Measurements from ENCODE around the gene NRXN3. TPM values are rescaled to one million over a fixed set of nuclear protein-coding genes. Genes with fewer than 3 reads are reported as not detected.

Gene NRXN3
- total and polyA plus RNA-seq, 2 experiments from 2014 or later, result 0.08 to 0.11 TPM

DNA sequence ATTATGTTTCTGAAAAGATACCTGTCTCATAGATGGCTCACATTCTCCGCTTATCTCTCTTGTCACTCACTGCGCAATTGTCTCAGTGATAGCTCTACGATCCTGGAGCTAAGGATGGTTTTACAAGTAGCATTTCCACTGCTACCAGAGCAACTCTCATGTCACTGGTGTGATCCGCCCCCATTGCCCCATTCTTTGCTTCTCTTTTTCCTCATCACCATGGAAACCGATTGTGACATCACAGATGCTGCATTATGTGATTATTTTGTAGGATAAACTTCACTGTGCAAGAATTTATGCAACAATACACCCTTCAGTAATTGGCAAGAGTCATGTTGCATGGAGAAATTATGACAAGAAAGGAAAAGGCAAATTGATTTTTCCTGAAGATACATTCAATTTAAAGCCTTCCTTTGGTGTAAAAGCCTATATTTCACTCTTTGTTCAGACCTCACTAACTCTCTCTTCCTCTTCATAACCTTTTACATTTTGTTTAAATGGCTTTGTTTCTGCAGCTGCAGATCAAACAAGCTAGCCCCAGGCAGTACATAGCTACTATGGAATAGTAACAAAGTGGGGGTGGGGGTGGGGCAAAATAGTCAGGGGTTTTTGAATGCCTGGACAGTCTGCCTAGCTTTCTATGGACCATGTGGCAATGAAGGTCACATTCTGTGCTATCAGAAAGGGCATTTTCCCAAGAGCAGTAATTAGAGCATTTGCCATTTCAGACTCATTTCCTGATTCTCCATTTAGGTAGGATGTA is 539.8 kb downstream of the NRXN3 start:
- H3K79me2 ChIP-seq (ENCODE audit: insufficient read depth), result no peaks in the 10 kb centered on the region
- H4K20me1 ChIP-seq (ENCODE audit: insufficient read depth), result no peaks in the 10 kb centered on the region
- H3K36me3 ChIP-seq (ENCODE audit: low read depth), result no peaks in the 10 kb centered on the region
- H3K4me3 ChIP-seq, result no peak overlapping the region
- peak; percentile 4 for DNase-seq
- 32 to 39% methylated on average over 5 of the region's 5 CpGs for WGBS, 2 experiments (ENCODE audit: low coverage in 1 of 2, low lambda C conversion rate in 2 of 2, missing lambda C conversion rate in 2 of 2)
- no peak overlapping the region for H2AFZ ChIP-seq
- peaks cover 6% of the 10 kb centered on the region; the same call in 1 of the 2 replicates for H3K27me3 ChIP-seq (replicated peaks; ENCODE audit: insufficient read depth)
- no peaks in the 10 kb centered on the region for H3K4me1 ChIP-seq (ENCODE audit: insufficient read depth)
- no peaks in the 10 kb centered on the region for H3K9me2 ChIP-seq (ENCODE audit: insufficient read depth)
- H3K9me3 ChIP-seq (ENCODE audit: low read depth), result no peaks in the 10 kb centered on the region
- H3K4me2 ChIP-seq (ENCODE audit: unreplicated experiment), result no peak overlapping the region
- TF ChIP-seq EZH2phosphoT487 (IDR thresholded peaks at IDR 0.05; ENCODE audit: insufficient read depth, low read depth) (no peak), EZH2 (IDR thresholded peaks at IDR 0.05; ENCODE audit: insufficient read depth, poor library complexity, severe bottlenecking) (no peak)
- H3F3A ChIP-seq (ENCODE audit: insufficient read depth), result no peaks in the 10 kb centered on the region
- no peak overlapping the region for H3K27ac ChIP-seq
- H3K9ac ChIP-seq, result no peak overlapping the region
- in situ Hi-C loops (cut with MboI), result no loop called here

- Histone ChIP-seq H3F3A (ENCODE audit: insufficient read depth) (no peaks in the 10 kb centered on the region), H2AFZ (no peak overlapping the region), H3K9me2 (ENCODE audit: insufficient read depth) (no peaks in the 10 kb centered on the region), H3K36me3 (ENCODE audit: low read depth) (no peaks in the 10 kb centered on the region), H3K4me2 (ENCODE audit: unreplicated experiment) (no peak overlapping the region), H3K9me3 (ENCODE audit: low read depth) (no peaks in the 10 kb centered on the region), H3K4me3 (no peak overlapping the region), H3K27ac (no peak overlapping the region), H3K9ac (no peak overlapping the region), H3K27me3 (replicated peaks; ENCODE audit: insufficient read depth) (peaks cover 3% of the 10 kb centered on the region; the same call in 1 of the 2 replicates), H3K4me1 (ENCODE audit: insufficient read depth) (no peaks in the 10 kb centered on the region), H3K79me2 (ENCODE audit: insufficient read depth) (no peaks in the 10 kb centered on the region), H4K20me1 (ENCODE audit: insufficient read depth) (no peaks in the 10 kb centered on the region)
- no peak for DNase-seq
- WGBS, 2 experiments (ENCODE audit: low coverage in 1 of 2, low lambda C conversion rate in 2 of 2, missing lambda C conversion rate in 2 of 2), result 24 to 28% methylated on average over 4 of the region's 4 CpGs
- TF ChIP-seq EZH2 (IDR thresholded peaks at IDR 0.05; ENCODE audit: insufficient read depth, poor library complexity, severe bottlenecking) (no peak), EZH2phosphoT487 (IDR thresholded peaks at IDR 0.05; ENCODE audit: insufficient read depth, low read depth) (no peak)
- in situ Hi-C loops (cut with MboI), result no loop called here
Measured at GRCh38 chr14:78710963-78711362, 540.8 kb downstream of the NRXN3 start.

- no peak for DNase-seq
- H3K4me2 ChIP-seq (ENCODE audit: unreplicated experiment), result no peak overlapping the region
- H4K20me1 ChIP-seq (ENCODE audit: insufficient read depth), result no peaks in the 10 kb centered on the region
- no peaks in the 10 kb centered on the region for H3K4me1 ChIP-seq (ENCODE audit: insufficient read depth)
- H3K79me2 ChIP-seq (ENCODE audit: insufficient read depth), result no peaks in the 10 kb centered on the region
- H2AFZ ChIP-seq, result no peak overlapping the region
- no peaks in the 10 kb centered on the region for H3K9me2 ChIP-seq (ENCODE audit: insufficient read depth)
- in situ Hi-C loops (cut with MboI), result no loop called here
- no peak overlapping the region for H3K4me3 ChIP-seq
- H3K27me3 ChIP-seq (replicated peaks; ENCODE audit: insufficient read depth), result no peaks in the 10 kb centered on the region
- H3K9ac ChIP-seq, result no peak overlapping the region
- no peaks in the 10 kb centered on the region for H3F3A ChIP-seq (ENCODE audit: insufficient read depth)
- no peak for TF ChIP-seq EZH2phosphoT487 (IDR thresholded peaks at IDR 0.05; ENCODE audit: insufficient read depth, low read depth)
- no peak for TF ChIP-seq EZH2 (IDR thresholded peaks at IDR 0.05; ENCODE audit: insufficient read depth, poor library complexity, severe bottlenecking)
- H3K9me3 ChIP-seq (ENCODE audit: low read depth), result no peaks in the 10 kb centered on the region
- H3K27ac ChIP-seq, result no peak overlapping the region
- H3K36me3 ChIP-seq (ENCODE audit: low read depth), result no peaks in the 10 kb centered on the region
Measured at GRCh38 chr14:78713716-78714115, 543.5 kb downstream of the NRXN3 start.

- Histone ChIP-seq H3K9me2 (ENCODE audit: insufficient read depth) (no peaks in the 10 kb centered on the region), H2AFZ (no peak overlapping the region), H3K4me2 (ENCODE audit: unreplicated experiment) (no peak overlapping the region), H3F3A (ENCODE audit: insufficient read depth) (no peaks in the 10 kb centered on the region), H3K36me3 (ENCODE audit: low read depth) (no peaks in the 10 kb centered on the region), H3K27ac (no peak overlapping the region), H3K4me3 (no peak overlapping the region), H3K9ac (no peak overlapping the region), H4K20me1 (ENCODE audit: insufficient read depth) (no peaks in the 10 kb centered on the region), H3K9me3 (ENCODE audit: low read depth) (no peaks in the 10 kb centered on the region), H3K79me2 (ENCODE audit: insufficient read depth) (no peaks in the 10 kb centered on the region), H3K4me1 (ENCODE audit: insufficient read depth) (no peaks in the 10 kb centered on the region), H3K27me3 (replicated peaks; ENCODE audit: insufficient read depth) (no peaks in the 10 kb centered on the region)
- 57 to 59% methylated on average over 18 of the region's 18 CpGs for WGBS, 2 experiments (ENCODE audit: low coverage in 1 of 2, low lambda C conversion rate in 2 of 2, missing lambda C conversion rate in 2 of 2)
- in situ Hi-C loops (cut with MboI), result no loop called here
- TF ChIP-seq EZH2phosphoT487 (IDR thresholded peaks at IDR 0.05; ENCODE audit: insufficient read depth, low read depth) (no peak), EZH2 (IDR thresholded peaks at IDR 0.05; ENCODE audit: insufficient read depth, poor library complexity, severe bottlenecking) (no peak)
- no peak for DNase-seq
Measured at GRCh38 chr14:78714711-78715110, 544.5 kb downstream of the NRXN3 start.
